Activated T-cell treated with anti-CD3 and anti-CD28 coated beads for 4 hours (primary cell): Measurements from ENCODE around the gene KNTC1.
"Not testable (repeated sequence)": the region's sequence is repeated elsewhere in the genome, so short reads cannot be mapped to it uniquely, and the experiment has no call there.

Experiments
- DNase-seq: peaks from one replicate; pipeline ENCODE4 v3.0.0-alpha.2; 2020

Gene KNTC1

GRCh38 chr12:122506393-122506938, 20.6 kb upstream of the KNTC1 start:
- no peak for DNase-seq

- DNase-seq: no peak
Observed at GRCh38 chr12:122508163-122508562, 18.9 kb upstream of the KNTC1 start.

- not testable (repeated sequence) for DNase-seq
Observed at GRCh38 chr12:122513028-122513427, 14.0 kb upstream of the KNTC1 start.

GRCh38 chr12:122513660-122514059, 13.4 kb upstream of the KNTC1 start:
- DNase-seq: no peak

- DNase-seq: no peak
Observed at GRCh38 chr12:122515275-122515674, 11.8 kb upstream of the KNTC1 start.

- DNase-seq: no peak
Observed at GRCh38 chr12:122516544-122517361, 10.3 kb upstream of the KNTC1 start.

GRCh38 chr12:122517877-122518276, 9.2 kb upstream of the KNTC1 start:
- DNase-seq: no peak

- no peak for DNase-seq
Observed at GRCh38 chr12:122518908-122519307, 8.1 kb upstream of the KNTC1 start.

GRCh38 chr12:122519418-122519817, 7.6 kb upstream of the KNTC1 start:
- no peak for DNase-seq

GRCh38 chr12:122520676-122521075, 6.4 kb upstream of the KNTC1 start:
- DNase-seq: no peak

- DNase-seq: no peak
Observed at GRCh38 chr12:122523280-122523679, 3.8 kb upstream of the KNTC1 start.

GRCh38 chr12:122523846-122524718, 3.0 kb upstream of the KNTC1 start:
- no peak for DNase-seq

- DNase-seq: no peak
Observed at GRCh38 chr12:122527478-122527944, 462 bp downstream of the KNTC1 start.

GRCh38 chr12:122528582-122528981, 1.5 kb downstream of the KNTC1 start:
- DNase-seq: no peak

GRCh38 chr12:122528992-122529391, 1.9 kb downstream of the KNTC1 start:
- DNase-seq: no peak

- DNase-seq: no peak
Observed at GRCh38 chr12:122533856-122534255, 6.8 kb downstream of the KNTC1 start.

GRCh38 chr12:122537021-122537420, 10.0 kb downstream of the KNTC1 start:
- DNase-seq: no peak

GRCh38 chr12:122538496-122538895, 11.4 kb downstream of the KNTC1 start:
- DNase-seq: no peak

- no peak for DNase-seq
Observed at GRCh38 chr12:122544537-122544936, 17.5 kb downstream of the KNTC1 start.

GRCh38 chr12:122545855-122546254, 18.8 kb downstream of the KNTC1 start:
- DNase-seq: no peak

GRCh38 chr12:122547330-122547729, 20.3 kb downstream of the KNTC1 start:
- no peak for DNase-seq

- DNase-seq: no peak
Observed at GRCh38 chr12:122558745-122559641, 31.9 kb downstream of the KNTC1 start.

GRCh38 chr12:122560138-122560537, 33.1 kb downstream of the KNTC1 start:
- no peak for DNase-seq
